C4-2B (cell line): ENCODE results near the gene GLYATL3.

Experiments used
- ZFX ChIP-seq: fragments of 450-650 bp; IDR thresholded peaks from 2 replicates; pipeline ENCODE4 v1.6.1; 2017
- TF ChIP-seq, protein P1 (sequence below): fragments of 450-650 bp; conservative IDR thresholded peaks from 2 replicates; pipeline ENCODE4 v1.5.1; 2017; ENCODE audit warnings: mild to moderate bottlenecking

DNA sequence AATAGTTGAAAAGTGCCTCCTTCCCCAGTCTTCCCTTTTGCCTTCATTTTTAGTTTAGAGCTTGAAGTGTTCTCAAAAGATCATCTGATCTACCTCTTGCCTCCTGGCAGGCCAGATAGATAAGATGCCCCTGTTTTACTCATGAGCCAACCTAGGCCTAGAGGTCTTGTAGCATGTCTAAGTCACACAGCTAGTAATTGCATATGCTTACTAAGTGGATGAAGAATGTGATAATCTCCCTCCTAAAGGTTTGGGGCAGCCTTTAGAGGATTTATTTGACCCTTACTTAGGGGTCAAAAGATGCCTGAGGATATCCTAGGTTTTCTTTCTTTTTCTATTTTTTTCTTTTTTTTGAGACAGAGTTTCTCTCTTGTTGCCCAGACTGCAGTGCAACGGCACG, 52.9 kb downstream of the GLYATL3 start:
- TF ChIP-seq, protein P1, sequence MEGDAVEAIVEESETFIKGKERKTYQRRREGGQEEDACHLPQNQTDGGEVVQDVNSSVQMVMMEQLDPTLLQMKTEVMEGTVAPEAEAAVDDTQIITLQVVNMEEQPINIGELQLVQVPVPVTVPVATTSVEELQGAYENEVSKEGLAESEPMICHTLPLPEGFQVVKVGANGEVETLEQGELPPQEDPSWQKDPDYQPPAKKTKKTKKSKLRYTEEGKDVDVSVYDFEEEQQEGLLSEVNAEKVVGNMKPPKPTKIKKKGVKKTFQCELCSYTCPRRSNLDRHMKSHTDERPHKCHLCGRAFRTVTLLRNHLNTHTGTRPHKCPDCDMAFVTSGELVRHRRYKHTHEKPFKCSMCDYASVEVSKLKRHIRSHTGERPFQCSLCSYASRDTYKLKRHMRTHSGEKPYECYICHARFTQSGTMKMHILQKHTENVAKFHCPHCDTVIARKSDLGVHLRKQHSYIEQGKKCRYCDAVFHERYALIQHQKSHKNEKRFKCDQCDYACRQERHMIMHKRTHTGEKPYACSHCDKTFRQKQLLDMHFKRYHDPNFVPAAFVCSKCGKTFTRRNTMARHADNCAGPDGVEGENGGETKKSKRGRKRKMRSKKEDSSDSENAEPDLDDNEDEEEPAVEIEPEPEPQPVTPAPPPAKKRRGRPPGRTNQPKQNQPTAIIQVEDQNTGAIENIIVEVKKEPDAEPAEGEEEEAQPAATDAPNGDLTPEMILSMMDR = no peak
- TF ChIP-seq ZFX = no peak
